HepG2 (cell line): ENCODE data around the gene SLC38A3. TPM values are rescaled to one million over a fixed set of nuclear protein-coding genes. Genes with fewer than 3 reads are reported as not detected.

Experiments
- AFF4 ChIP-seq: sonication (generic); formaldehyde crosslinking; IDR thresholded peaks from 2 replicates; pipeline ENCODE4 v1.4.0; 2020; ENCODE audit warnings: missing genetic modification reagents
- ARID5B ChIP-seq: IDR thresholded peaks from 2 replicates; pipeline ENCODE4 v1.4.0; 2020; ENCODE audit warnings: mild to moderate bottlenecking, missing genetic modification reagents
- ATF7-NPFF ChIP-seq: sonication (generic); formaldehyde crosslinking; IDR thresholded peaks from 2 replicates; pipeline ENCODE4 v1.8.1; 2023; ENCODE audit warnings: mild to moderate bottlenecking, low read depth, missing genetic modification reagents, moderate library complexity
- ATRX ChIP-seq: sonication (generic); formaldehyde crosslinking; IDR thresholded peaks from 2 replicates; pipeline ENCODE4 v1.4.0; 2020; ENCODE audit warnings: missing genetic modification reagents, borderline replicate concordance
- CENPX ChIP-seq: sonication (generic); formaldehyde crosslinking; IDR thresholded peaks from 2 replicates; pipeline ENCODE4 v1.9.0; 2021; ENCODE audit warnings: mild to moderate bottlenecking, missing genetic modification reagents, moderate library complexity
- FOXP4 ChIP-seq: sonication (generic); formaldehyde crosslinking; IDR thresholded peaks from 2 replicates; pipeline ENCODE4 v1.4.0; 2020; ENCODE audit warnings: missing genetic modification reagents
- HMGXB3 ChIP-seq: sonication (generic); formaldehyde crosslinking; IDR thresholded peaks from 2 replicates; pipeline ENCODE4 v1.4.0; 2020; ENCODE audit warnings: missing genetic modification reagents, borderline replicate concordance
- KDM2A ChIP-seq: sonication (generic); formaldehyde crosslinking; IDR thresholded peaks from 2 replicates; pipeline ENCODE4 v1.4.0; 2020; ENCODE audit warnings: low read depth, missing genetic modification reagents, borderline replicate concordance
- MXD4 ChIP-seq: IDR thresholded peaks from 2 replicates; pipeline ENCODE4 v1.6.1; 2016; ENCODE audit warnings: mild to moderate bottlenecking, missing biosample characterization, missing genetic modification reagents
- NFE2L1 ChIP-seq: sonication (generic); formaldehyde crosslinking; IDR thresholded peaks from 2 replicates; pipeline ENCODE4 v1.4.0; 2020; ENCODE audit warnings: missing genetic modification reagents, mild to moderate bottlenecking, borderline replicate concordance
- TAF1 ChIP-seq: sonication (generic); formaldehyde crosslinking; IDR thresholded peaks from 2 replicates; pipeline ENCODE4 v1.4.0; 2020; ENCODE audit warnings: missing genetic modification reagents
- ZNF468 ChIP-seq: sonication (generic); formaldehyde crosslinking; IDR thresholded peaks from 2 replicates; pipeline ENCODE4 v1.8.0; 2022; ENCODE audit warnings: mild to moderate bottlenecking, moderate library complexity, missing genetic modification reagents
- ZNF607 ChIP-seq: sonication (generic); formaldehyde crosslinking; IDR thresholded peaks from 2 replicates; pipeline ENCODE4 v1.5.1; 2020; ENCODE audit warnings: missing genetic modification reagents, mild to moderate bottlenecking, borderline replicate concordance
- ZNF737 ChIP-seq: sonication (generic); formaldehyde crosslinking; IDR thresholded peaks from 2 replicates; pipeline ENCODE4 v1.5.0; 2020; ENCODE audit warnings: missing genetic modification reagents, mild to moderate bottlenecking, borderline replicate concordance
- polyA plus RNA-seq, 8 experiments: library from polyadenylated mRNA; depleted of rRNA in 3 of 8; stranded (reverse) in 7 of 8; unstranded in 1 of 8; fragments of >200 nt; fragmentation: Illumina TruSeq in 4 of 8; extraction: Trizol in 4 of 8; gene quantifications; 2 replicates each; pipeline versions ENCODE4 v1.2.1 to v1.2.3, GENCODE V29; 2011 to 2016; ENCODE audit warnings: low read depth in 4 of 8, missing spikeins in 1 of 8, mixed read lengths in 1 of 8; ENCODE audit not compliant: insufficient read depth in 1 of 8
- total RNA-seq, 5 experiments: library from RNA; depleted of rRNA; stranded (reverse); fragments of >200 nt; fragmentation: Illumina TruSeq; extraction: Trizol; gene quantifications; 2 replicates each; pipeline ENCODE4 v1.2.3, GENCODE V29; 2016; ENCODE audit warnings: low read depth in 1 of 5

Gene SLC38A3
- total and polyA plus RNA-seq, 2 of the 13 experiments (the other 11 are each of a cell fraction or from before 2014, with no cell fraction given) = 29.8 to 164 TPM

- peak; percentile 88 for TF ChIP-seq ARID5B (CRISPR knock-in tag)
- TF ChIP-seq KDM2A (CRISPR knock-in tag) = no peak
- TF ChIP-seq AFF4 (CRISPR knock-in tag) = no peak
- TF ChIP-seq CENPX (CRISPR knock-in tag) = no peak
- peak; percentile 13; the same call in 1 of the 2 replicates for TF ChIP-seq ZNF607 (CRISPR knock-in tag)
- peak; percentile 57; the same call in 1 of the 2 replicates for TF ChIP-seq TAF1
- TF ChIP-seq ZNF468 (CRISPR knock-in tag) = no peak
- peak; percentile 86; the same call in 1 of the 2 replicates for TF ChIP-seq ZNF737
- no peak for TF ChIP-seq ATRX (CRISPR knock-in tag)
- 0 out of 2 replicates have a peak, but pooled peaks have one; percentile 36 for TF ChIP-seq ATF7-NPFF
- TF ChIP-seq NFE2L1 (CRISPR knock-in tag) = no peak
- 0 out of 2 replicates have a peak, but pooled peaks have one; percentile 21 for TF ChIP-seq MXD4
- peak; percentile 94 for TF ChIP-seq FOXP4 (CRISPR knock-in tag)
- peak; percentile 55; the same call in 1 of the 2 replicates for TF ChIP-seq HMGXB3 (CRISPR knock-in tag)
Measured at GRCh38 chr3:50208677-50209344, 3.7 kb downstream of the SLC38A3 start (continued).
